ENCODE measurements around the gene PIGR.

Gene PIGR

GRCh38 chr1:206897175-206897574 lies 49.1 kb downstream of the PIGR start, which contains the start of gene IL24:
Gene IL24, plus strand, starts transcription at chr1:206897443. Its CDS starts 390 bp downstream, at chr1:206897833.
- H3K4me3 ChIP-seq (ENCODE audit: low read depth, low read length) = no peak within 1 kb of the TSS
- H3K36me3 ChIP-seq (ENCODE audit: control insufficient read depth, insufficient read depth, low read length) = no peaks in the 10 kb centered on the region
- H3K27ac ChIP-seq (ENCODE audit: low read depth, low read length) = no peak within 1 kb of the TSS
- no peak within 1 kb of the TSS for H3K9ac ChIP-seq (ENCODE audit: low read depth, low read length)
- H3K9me3 ChIP-seq (ENCODE audit: control insufficient read depth, insufficient read depth, low read length) = no peaks in the 10 kb centered on the region
- no peaks in the 10 kb centered on the region for H3K4me1 ChIP-seq (ENCODE audit: control insufficient read depth, insufficient read depth, low read length)
- H3K27me3 ChIP-seq (ENCODE audit: control insufficient read depth, insufficient read depth, low read length) = no peaks in the 10 kb centered on the region

GRCh38 chr1:206896261-206896660 lies 50.0 kb downstream of the PIGR start:
- H3K9ac ChIP-seq (ENCODE audit: low read depth, low read length) = no peak overlapping the region
- H3K27me3 ChIP-seq (ENCODE audit: control insufficient read depth, insufficient read depth, low read length) = no peaks in the 10 kb centered on the region
- H3K4me3 ChIP-seq (ENCODE audit: low read depth, low read length) = no peak overlapping the region
- no peaks in the 10 kb centered on the region for H3K9me3 ChIP-seq (ENCODE audit: control insufficient read depth, insufficient read depth, low read length)
- no peak overlapping the region for H3K27ac ChIP-seq (ENCODE audit: low read depth, low read length)
- no peaks in the 10 kb centered on the region for H3K4me1 ChIP-seq (ENCODE audit: control insufficient read depth, insufficient read depth, low read length)
- no peaks in the 10 kb centered on the region for H3K36me3 ChIP-seq (ENCODE audit: control insufficient read depth, insufficient read depth, low read length)

GRCh38 chr1:206895837-206896242 lies 50.4 kb downstream of the PIGR start:
- Histone ChIP-seq H3K4me1 (ENCODE audit: control insufficient read depth, insufficient read depth, low read length) (no peaks in the 10 kb centered on the region), H3K9ac (ENCODE audit: low read depth, low read length) (no peak overlapping the region), H3K4me3 (ENCODE audit: low read depth, low read length) (no peak overlapping the region), H3K36me3 (ENCODE audit: control insufficient read depth, insufficient read depth, low read length) (no peaks in the 10 kb centered on the region), H3K27ac (ENCODE audit: low read depth, low read length) (no peak overlapping the region), H3K27me3 (ENCODE audit: control insufficient read depth, insufficient read depth, low read length) (no peaks in the 10 kb centered on the region), H3K9me3 (ENCODE audit: control insufficient read depth, insufficient read depth, low read length) (no peaks in the 10 kb centered on the region)

GRCh38 chr1:206895325-206895724 lies 50.9 kb downstream of the PIGR start:
- Histone ChIP-seq H3K27me3 (ENCODE audit: control insufficient read depth, insufficient read depth, low read length) (no peaks in the 10 kb centered on the region), H3K4me1 (ENCODE audit: control insufficient read depth, insufficient read depth, low read length) (peaks cover 4% of the 10 kb centered on the region; the same call in 1 of the 2 replicates), H3K27ac (ENCODE audit: low read depth, low read length) (no peak overlapping the region), H3K4me3 (ENCODE audit: low read depth, low read length) (no peak overlapping the region), H3K9me3 (ENCODE audit: control insufficient read depth, insufficient read depth, low read length) (no peaks in the 10 kb centered on the region), H3K36me3 (ENCODE audit: control insufficient read depth, insufficient read depth, low read length) (no peaks in the 10 kb centered on the region), H3K9ac (ENCODE audit: low read depth, low read length) (no peak overlapping the region)

GRCh38 chr1:206893380-206893779 lies 52.9 kb downstream of the PIGR start:
- H3K9me3 ChIP-seq (ENCODE audit: control insufficient read depth, insufficient read depth, low read length) = no peaks in the 10 kb centered on the region
- no peak overlapping the region for H3K4me3 ChIP-seq (ENCODE audit: low read depth, low read length)
- H3K9ac ChIP-seq (ENCODE audit: low read depth, low read length) = no peak overlapping the region
- peaks cover 9% of the 10 kb centered on the region for H3K4me1 ChIP-seq (ENCODE audit: control insufficient read depth, insufficient read depth, low read length)
- H3K27me3 ChIP-seq (ENCODE audit: control insufficient read depth, insufficient read depth, low read length) = no peaks in the 10 kb centered on the region
- H3K27ac ChIP-seq (ENCODE audit: low read depth, low read length) = no peak overlapping the region
- no peaks in the 10 kb centered on the region for H3K36me3 ChIP-seq (ENCODE audit: control insufficient read depth, insufficient read depth, low read length)

- no peaks in the 10 kb centered on the region for H3K36me3 ChIP-seq (ENCODE audit: control insufficient read depth, insufficient read depth, low read length)
- no peak overlapping the region for H3K4me3 ChIP-seq (ENCODE audit: low read depth, low read length)
- H3K9ac ChIP-seq (ENCODE audit: low read depth, low read length) = no peak overlapping the region
- H3K27me3 ChIP-seq (ENCODE audit: control insufficient read depth, insufficient read depth, low read length) = no peaks in the 10 kb centered on the region
- no peak overlapping the region for H3K27ac ChIP-seq (ENCODE audit: low read depth, low read length)
- H3K9me3 ChIP-seq (ENCODE audit: control insufficient read depth, insufficient read depth, low read length) = no peaks in the 10 kb centered on the region
- peaks cover 9% of the 10 kb centered on the region for H3K4me1 ChIP-seq (ENCODE audit: control insufficient read depth, insufficient read depth, low read length)
Observed at GRCh38 chr1:206892351-206892984, 53.8 kb downstream of the PIGR start.

GRCh38 chr1:206891412-206891811 lies 54.9 kb downstream of the PIGR start:
- H3K9ac ChIP-seq (ENCODE audit: low read depth, low read length) = no peak overlapping the region
- H3K4me1 ChIP-seq (ENCODE audit: control insufficient read depth, insufficient read depth, low read length) = peaks cover 9% of the 10 kb centered on the region
- no peaks in the 10 kb centered on the region for H3K9me3 ChIP-seq (ENCODE audit: control insufficient read depth, insufficient read depth, low read length)
- no peak overlapping the region for H3K4me3 ChIP-seq (ENCODE audit: low read depth, low read length)
- no peak overlapping the region for H3K27ac ChIP-seq (ENCODE audit: low read depth, low read length)
- H3K27me3 ChIP-seq (ENCODE audit: control insufficient read depth, insufficient read depth, low read length) = no peaks in the 10 kb centered on the region
- H3K36me3 ChIP-seq (ENCODE audit: control insufficient read depth, insufficient read depth, low read length) = no peaks in the 10 kb centered on the region

- H3K4me1 ChIP-seq (ENCODE audit: control insufficient read depth, insufficient read depth, low read length) = peaks cover 9% of the 10 kb centered on the region
- H3K27ac ChIP-seq (ENCODE audit: low read depth, low read length) = no peak overlapping the region
- H3K4me3 ChIP-seq (ENCODE audit: low read depth, low read length) = no peak overlapping the region
- no peaks in the 10 kb centered on the region for H3K27me3 ChIP-seq (ENCODE audit: control insufficient read depth, insufficient read depth, low read length)
- no peaks in the 10 kb centered on the region for H3K36me3 ChIP-seq (ENCODE audit: control insufficient read depth, insufficient read depth, low read length)
- H3K9me3 ChIP-seq (ENCODE audit: control insufficient read depth, insufficient read depth, low read length) = no peaks in the 10 kb centered on the region
- H3K9ac ChIP-seq (ENCODE audit: low read depth, low read length) = no peak overlapping the region
Observed at GRCh38 chr1:206890125-206891060, 55.9 kb downstream of the PIGR start.

- Histone ChIP-seq H3K36me3 (ENCODE audit: control insufficient read depth, insufficient read depth, low read length) (no peaks in the 10 kb centered on the region), H3K27me3 (ENCODE audit: control insufficient read depth, insufficient read depth, low read length) (no peaks in the 10 kb centered on the region), H3K9me3 (ENCODE audit: control insufficient read depth, insufficient read depth, low read length) (no peaks in the 10 kb centered on the region), H3K9ac (ENCODE audit: low read depth, low read length) (no peak overlapping the region), H3K4me3 (ENCODE audit: low read depth, low read length) (no peak overlapping the region), H3K4me1 (ENCODE audit: control insufficient read depth, insufficient read depth, low read length) (peaks cover 9% of the 10 kb centered on the region), H3K27ac (ENCODE audit: low read depth, low read length) (no peak overlapping the region)
Observed at GRCh38 chr1:206887701-206888100, 58.6 kb downstream of the PIGR start.

GRCh38 chr1:206886831-206887230 lies 59.4 kb downstream of the PIGR start:
- no peak overlapping the region for H3K4me3 ChIP-seq (ENCODE audit: low read depth, low read length)

More at GRCh38 chr1:206886831-206887230, 59.4 kb downstream of the PIGR start:
- Histone ChIP-seq H3K9ac (ENCODE audit: low read depth, low read length) (no peak overlapping the region), H3K9me3 (ENCODE audit: control insufficient read depth, insufficient read depth, low read length) (no peaks in the 10 kb centered on the region), H3K4me1 (ENCODE audit: control insufficient read depth, insufficient read depth, low read length) (peaks cover 9% of the 10 kb centered on the region), H3K27ac (ENCODE audit: low read depth, low read length) (no peak overlapping the region), H3K36me3 (ENCODE audit: control insufficient read depth, insufficient read depth, low read length) (no peaks in the 10 kb centered on the region), H3K27me3 (ENCODE audit: control insufficient read depth, insufficient read depth, low read length) (no peaks in the 10 kb centered on the region)
